Caco-2 (cell line): ENCODE data around the gene SCN4A. TPM values are rescaled to one million over a fixed set of nuclear protein-coding genes. Genes with fewer than 3 reads are reported as not detected.

Experiments
- BruUV-seq: library from RNA; stranded (reverse); fragments of 400-500 nt; replicated peaks from 2 replicates; lab custom pipeline; 2021; lab: Mats Ljungman, UMichigan
- CTCF ChIA-PET: fragments of 300-600 bp; sonication (Branson Sonifier 250); formaldehyde crosslinking; loops from one replicate; lab custom pipeline; 2022; ENCODE audit warnings: antibody characterized with exemption; lab: Charles Lee
- POLR2A ChIA-PET: fragments of 300-600 bp; sonication (Branson Sonifier 250); formaldehyde crosslinking; loops from one replicate; lab custom pipeline; 2022; ENCODE audit warnings: antibody characterized with exemption; lab: Charles Lee
- DNase-seq, 2 experiments: peaks; one replicate each; pipeline versions ENCODE4 v3.0.0 to v3.0.0-alpha.2; 2020 to 2022
- H3K27me3 ChIP-seq: replicated peaks from 2 replicates; pipeline ENCODE4 v1.6.0; 2011; ENCODE audit warnings: low read length; ENCODE audit not compliant: control insufficient read depth, insufficient read depth
- H3K36me3 ChIP-seq: 2 replicates; pipeline ENCODE4 v1.5.1; 2011; ENCODE audit warnings: low read length; ENCODE audit not compliant: control insufficient read depth, insufficient read depth
- H3K4me1 ChIP-seq: fragments of 250-450 bp; sonication (Bioruptor Pico); 2 replicates; pipeline ENCODE4 v1.5.1; 2020; ENCODE audit warnings: mild to moderate bottlenecking
- H3K4me3 ChIP-seq: 2 replicates; pipeline ENCODE4 v1.5.1; 2011; ENCODE audit warnings: low read depth, mild to moderate bottlenecking, control low read depth, low read length
- H3K9me3 ChIP-seq: fragments of 250-450 bp; sonication (Bioruptor Pico); 2 replicates; pipeline ENCODE4 v1.5.1; 2020; ENCODE audit warnings: mild to moderate bottlenecking, moderate library complexity
- H3K27ac Mint-ChIP-seq: one replicate; pipeline ENCODE4 v1.8.0; 2022; ENCODE audit warnings: mixed read lengths; ENCODE audit not compliant: unreplicated experiment
- H3K27me3 Mint-ChIP-seq: one replicate; pipeline ENCODE4 v1.8.0; 2022; ENCODE audit warnings: mixed read lengths; ENCODE audit not compliant: insufficient read depth, unreplicated experiment
- H3K36me3 Mint-ChIP-seq: one replicate; pipeline ENCODE4 v1.8.0; 2022; ENCODE audit warnings: mild to moderate bottlenecking, mixed read lengths; ENCODE audit not compliant: insufficient read depth, unreplicated experiment
- H3K4me1 Mint-ChIP-seq: one replicate; pipeline ENCODE4 v1.8.0; 2022; ENCODE audit warnings: low read depth, mixed read lengths; ENCODE audit not compliant: unreplicated experiment
- H3K4me3 Mint-ChIP-seq: one replicate; pipeline ENCODE4 v1.8.0; 2022; ENCODE audit warnings: mild to moderate bottlenecking, moderate library complexity, mixed read lengths; ENCODE audit not compliant: unreplicated experiment
- H3K9me3 Mint-ChIP-seq: one replicate; pipeline ENCODE4 v1.8.0; 2022; ENCODE audit warnings: mixed read lengths; ENCODE audit not compliant: unreplicated experiment
- CTCF ChIP-seq, 2 experiments: fragments of 200-600 bp in 1 of 2; IDR thresholded peaks; 1 replicate in 1 of 2; 2 replicates in 1 of 2; pipeline versions ENCODE4 v1.5.1 to v1.8.0; 2011 to 2022; ENCODE audit warnings: antibody characterized with exemption in 1 of 2, control low read depth in 1 of 2, inconsistent platforms in 1 of 2, low read depth in 1 of 2, low read length in 1 of 2, mild to moderate bottlenecking in 1 of 2, moderate library complexity in 1 of 2; ENCODE audit not compliant: insufficient read depth in 1 of 2, severe bottlenecking in 1 of 2, unreplicated experiment in 1 of 2
- intact Hi-C: fragments of 100-400 bp; cut with micrococcal nuclease; formaldehyde crosslinking; loops from one replicate; pipeline ENCODE4 v1.10.0; 2022; ENCODE audit not compliant: unreplicated experiment
- total RNA-seq: library from RNA; stranded (reverse); gene quantifications from 2 replicates; pipeline ENCODE4 v1.2.3, GENCODE V29; 2022

SCN4A gene
- total RNA-seq, 1 experiment from 2014 or later, result not detected

- CTCF ChIA-PET, result no interaction called here
These were observed 6.0 kb downstream of the SCN4A start for GRCh38 chr17:63966646-63967264.

GRCh38 chr17:63963123-63963522, 9.6 kb downstream of the SCN4A start:
- H3K4me3 Mint-ChIP-seq, result no peak overlapping the region
- intact Hi-C loops, result no loop called here
- CTCF ChIA-PET, result interaction anchor here (1.8 kb wide), 1 partner anchor 17 kb away, joined by 5 read pairs; no protein-coding TSS in a partner anchor
- Histone ChIP-seq H3K36me3 (no peaks in the 10 kb centered on the region), H3K4me3 (no peak overlapping the region), H3K27me3 (no peaks in the 10 kb centered on the region; the same call in 1 of the 2 replicates), H3K4me1 (no peaks in the 10 kb centered on the region), H3K9me3 (no peaks in the 10 kb centered on the region)
- no peak for TF ChIP-seq CTCF (IDR thresholded peaks at IDR 0.05; ENCODE audit: insufficient read depth in 1 of 2, low read depth in 1 of 2, low read length in 1 of 2, severe bottlenecking in 1 of 2, unreplicated experiment in 1 of 2)
- no TSS peak for BruUV-seq
- POLR2A ChIA-PET, result no interaction called here
- no peaks in the 10 kb centered on the region for H3K36me3 Mint-ChIP-seq
- DNase-seq, result no peak
- H3K9me3 Mint-ChIP-seq, result no peaks in the 10 kb centered on the region
- H3K27ac Mint-ChIP-seq, result no peak overlapping the region
- no peaks in the 10 kb centered on the region for H3K4me1 Mint-ChIP-seq
- peaks cover 3% of the 10 kb centered on the region for H3K27me3 Mint-ChIP-seq

More at GRCh38 chr17:63966646-63967264, 6.0 kb downstream of the SCN4A start:
- peaks cover 6% of the 10 kb centered on the region for H3K27me3 Mint-ChIP-seq
- BruUV-seq, result no TSS peak
- TF ChIP-seq CTCF (IDR thresholded peaks at IDR 0.05; ENCODE audit: insufficient read depth in 1 of 2, low read depth in 1 of 2, low read length in 1 of 2, severe bottlenecking in 1 of 2, unreplicated experiment in 1 of 2), result no peak
- H3K9me3 Mint-ChIP-seq, result no peaks in the 10 kb centered on the region
- DNase-seq, result no peak
- intact Hi-C loops, result no loop called here
- POLR2A ChIA-PET, result no interaction called here
- no peaks in the 10 kb centered on the region for H3K4me1 ChIP-seq
- H3K4me3 ChIP-seq, result no peak overlapping the region
- no peaks in the 10 kb centered on the region; the same call in 1 of the 2 replicates for H3K27me3 ChIP-seq
- no peaks in the 10 kb centered on the region for H3K4me1 Mint-ChIP-seq
- no peaks in the 10 kb centered on the region for H3K36me3 Mint-ChIP-seq
- H3K9me3 ChIP-seq, result no peaks in the 10 kb centered on the region
- no peak overlapping the region for H3K27ac Mint-ChIP-seq
- no peak overlapping the region for H3K4me3 Mint-ChIP-seq
- H3K36me3 ChIP-seq, result no peaks in the 10 kb centered on the region

- Mint-ChIP-seq H3K27me3 (peaks cover 3% of the 10 kb centered on the region), H3K36me3 (no peaks in the 10 kb centered on the region), H3K4me3 (no peak overlapping the region), H3K9me3 (no peaks in the 10 kb centered on the region), H3K27ac (no peak overlapping the region), H3K4me1 (no peaks in the 10 kb centered on the region)
- no peak for TF ChIP-seq CTCF (IDR thresholded peaks at IDR 0.05; ENCODE audit: insufficient read depth in 1 of 2, low read depth in 1 of 2, low read length in 1 of 2, severe bottlenecking in 1 of 2, unreplicated experiment in 1 of 2)
- Histone ChIP-seq H3K27me3 (no peaks in the 10 kb centered on the region; the same call in 1 of the 2 replicates), H3K4me3 (no peak overlapping the region), H3K9me3 (no peaks in the 10 kb centered on the region), H3K4me1 (no peaks in the 10 kb centered on the region), H3K36me3 (no peaks in the 10 kb centered on the region)
- intact Hi-C loops, result no loop called here
- POLR2A ChIA-PET, result interaction anchor here (0.6 kb wide), 1 partner anchor 351 kb away, joined by 4 read pairs; no protein-coding TSS in a partner anchor
- CTCF ChIA-PET, result interaction anchor here (0.8 kb wide), 1 partner anchor 12 kb away, joined by 3 read pairs; no protein-coding TSS in a partner anchor
- DNase-seq, result no peak
- BruUV-seq, result no TSS peak
These were observed 10.4 kb downstream of the SCN4A start for GRCh38 chr17:63962298-63962744.
